OCI-LY7 (cell line): Measurements from ENCODE around the gene EIF2AK3. TPM values are rescaled to one million over a fixed set of nuclear protein-coding genes. Genes with fewer than 3 reads are reported as not detected.

Experiments
- BruUV-seq: library from RNA; stranded (reverse); fragments of 400-500 nt; replicated peaks from 2 replicates; lab custom pipeline; 2021; lab: Mats Ljungman, UMichigan
- CTCF ChIA-PET: fragments of 300-600 bp; sonication (Branson Sonifier 250); formaldehyde crosslinking; loops from one replicate; lab custom pipeline; 2022; ENCODE audit warnings: antibody characterized with exemption; ENCODE audit not compliant: unreplicated experiment; lab: Charles Lee
- POLR2A ChIA-PET: fragments of 300-600 bp; sonication (Branson Sonifier 250); formaldehyde crosslinking; loops from one replicate; lab custom pipeline; 2022; ENCODE audit warnings: antibody characterized with exemption; lab: Charles Lee
- DNase-seq: peaks from one replicate; pipeline ENCODE4 v3.0.0-alpha.2; 2015; ENCODE audit warnings: low spot score
- H2AFZ ChIP-seq: fragments of 200-600 bp; sonication (generic), shearing (Covaris generic); 2 replicates; pipeline ENCODE4 v1.6.1; 2014; ENCODE audit warnings: mild to moderate bottlenecking, antibody characterized with exemption, low read length, moderate library complexity
- H3K27ac ChIP-seq: fragments of 200-600 bp; sonication (generic); 2 replicates; pipeline ENCODE4 v1.5.1; 2014; ENCODE audit warnings: mixed run types, low read depth, mild to moderate bottlenecking, moderate library complexity, low read length, inconsistent platforms; ENCODE audit not compliant: poor library complexity, severe bottlenecking
- H3K36me3 ChIP-seq: fragments of 200-600 bp; sonication (generic); 2 replicates; pipeline ENCODE4 v1.6.1; 2014; ENCODE audit warnings: mild to moderate bottlenecking, antibody characterized with exemption, low read length, moderate library complexity, mixed read lengths; ENCODE audit not compliant: insufficient read depth
- H3K4me1 ChIP-seq: fragments of 200-600 bp; sonication (generic); 2 replicates; pipeline ENCODE4 v1.5.1; 2014; ENCODE audit warnings: mild to moderate bottlenecking, low read length; ENCODE audit not compliant: insufficient read depth, poor library complexity, severe bottlenecking
- H3K4me2 ChIP-seq: fragments of 200-600 bp; sonication (generic); 2 replicates; pipeline ENCODE4 v1.6.1; 2014; ENCODE audit warnings: mild to moderate bottlenecking, low read length
- H3K4me3 ChIP-seq: fragments of 200-600 bp; sonication (generic); 2 replicates; pipeline ENCODE4 v1.5.1; 2014; ENCODE audit warnings: mild to moderate bottlenecking, low read depth, low read length; ENCODE audit not compliant: poor library complexity, severe bottlenecking
- H3K79me2 ChIP-seq: fragments of 200-600 bp; sonication (generic); 2 replicates; pipeline ENCODE4 v1.6.1; 2016; ENCODE audit warnings: low read depth, mild to moderate bottlenecking, low read length, moderate library complexity, mixed read lengths; ENCODE audit not compliant: insufficient read depth
- H3K9me2 ChIP-seq: fragments of 200-600 bp; sonication (generic); 2 replicates; pipeline ENCODE4 v1.6.1; 2016; ENCODE audit warnings: mild to moderate bottlenecking, low read length, mixed read lengths; ENCODE audit not compliant: insufficient read depth
- H3K9me3 ChIP-seq: fragments of 200-600 bp; sonication (generic); 2 replicates; pipeline ENCODE4 v1.6.1; 2014; ENCODE audit warnings: mild to moderate bottlenecking, mixed run types, low read length, mixed read lengths
- H4K20me1 ChIP-seq: fragments of 200-600 bp; sonication (generic); 2 replicates; pipeline ENCODE4 v1.6.1; 2014; ENCODE audit warnings: mild to moderate bottlenecking, antibody characterized with exemption, low read length, moderate library complexity, mixed read lengths; ENCODE audit not compliant: insufficient read depth
- CTCF ChIP-seq: fragments of 200-600 bp; sonication (generic); conservative IDR thresholded peaks from 2 replicates; pipeline ENCODE4 v1.5.1; 2014; ENCODE audit warnings: mild to moderate bottlenecking, antibody characterized with exemption, low read length, moderate library complexity, mixed read lengths
- EZH2phosphoT487 ChIP-seq: fragments of 200-600 bp; sonication (generic); IDR thresholded peaks from 2 replicates; pipeline ENCODE4 v1.6.1; 2018; ENCODE audit warnings: low read depth, borderline replicate concordance, mild to moderate bottlenecking, mixed run types, antibody characterized with exemption, low read length, moderate library complexity, mixed read lengths
- intact Hi-C: fragments of 100-400 bp; cut with micrococcal nuclease; formaldehyde crosslinking; loops from one replicate; pipeline ENCODE4 v1.10.0; 2022; ENCODE audit not compliant: unreplicated experiment
- total RNA-seq, 2 experiments: library from RNA; depleted of rRNA in 1 of 2; stranded (reverse); fragments of >200 nt in 1 of 2; shearing (Covaris generic) in 1 of 2; gene quantifications; 2 replicates each; pipeline ENCODE4 v1.2.3, GENCODE V29; 2014 to 2022

The EIF2AK3 gene
- total RNA-seq, 2 experiments from 2014 or later = 49.4 to 64.5 TPM

- intact Hi-C loops = no loop called here
Measured at GRCh38 chr2:88538362-88538917, 88.8 kb downstream of the EIF2AK3 start.

DNA sequence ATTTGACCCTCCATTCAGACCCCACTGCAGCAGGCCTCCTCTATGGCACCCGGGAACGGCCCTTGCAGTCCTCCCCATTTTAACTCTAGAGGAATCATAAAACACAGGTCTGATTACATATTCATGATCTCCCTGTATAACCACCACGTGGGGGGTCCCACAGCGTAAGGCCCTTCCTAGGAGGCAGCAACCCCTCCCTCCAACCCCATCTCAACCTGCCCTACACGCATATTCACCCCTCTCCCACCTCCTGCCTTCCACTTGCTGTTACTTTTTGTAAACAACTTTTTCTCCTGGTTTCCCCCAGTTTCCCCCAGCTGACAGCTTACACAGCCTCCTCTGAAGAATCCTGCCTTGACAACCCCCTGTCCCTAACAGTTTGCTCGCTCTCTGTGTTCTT, 89.6 kb downstream of the EIF2AK3 start:
- H3K9me2 ChIP-seq = no peaks in the 10 kb centered on the region
- DNase-seq = no peak
- H3K4me1 ChIP-seq = no peaks in the 10 kb centered on the region
- POLR2A ChIA-PET = interaction anchor here (1.2 kb wide), 1 partner anchor 9 kb away, joined by 5 read pairs; no protein-coding TSS in a partner anchor
- H3K79me2 ChIP-seq = no peaks in the 10 kb centered on the region
- CTCF ChIA-PET = no interaction called here
- H3K9me3 ChIP-seq = no peaks in the 10 kb centered on the region
- intact Hi-C loops = no loop called here
- no peak overlapping the region for H2AFZ ChIP-seq
- no peak overlapping the region for H3K27ac ChIP-seq
- TF ChIP-seq EZH2phosphoT487 (no peak), CTCF (no peak)
- no peaks in the 10 kb centered on the region for H3K36me3 ChIP-seq
- no peak overlapping the region for H3K4me2 ChIP-seq
- no TSS peak for BruUV-seq
- H3K4me3 ChIP-seq = no peak overlapping the region
- H4K20me1 ChIP-seq = no peaks in the 10 kb centered on the region

More at GRCh38 chr2:88538362-88538917, 88.8 kb downstream of the EIF2AK3 start:
- H2AFZ ChIP-seq = no peak overlapping the region
- H3K4me1 ChIP-seq = no peaks in the 10 kb centered on the region
- no peaks in the 10 kb centered on the region for H3K9me2 ChIP-seq
- DNase-seq = no peak
- H4K20me1 ChIP-seq = no peaks in the 10 kb centered on the region
- no peak overlapping the region for H3K4me2 ChIP-seq
- no peak for TF ChIP-seq CTCF
- no peak for TF ChIP-seq EZH2phosphoT487
- no peak overlapping the region for H3K27ac ChIP-seq
- H3K36me3 ChIP-seq = no peaks in the 10 kb centered on the region
- CTCF ChIA-PET = no interaction called here
- no peaks in the 10 kb centered on the region for H3K9me3 ChIP-seq
- no peaks in the 10 kb centered on the region for H3K79me2 ChIP-seq
- POLR2A ChIA-PET = no interaction called here
- no peak overlapping the region for H3K4me3 ChIP-seq
- BruUV-seq = no TSS peak

DNA sequence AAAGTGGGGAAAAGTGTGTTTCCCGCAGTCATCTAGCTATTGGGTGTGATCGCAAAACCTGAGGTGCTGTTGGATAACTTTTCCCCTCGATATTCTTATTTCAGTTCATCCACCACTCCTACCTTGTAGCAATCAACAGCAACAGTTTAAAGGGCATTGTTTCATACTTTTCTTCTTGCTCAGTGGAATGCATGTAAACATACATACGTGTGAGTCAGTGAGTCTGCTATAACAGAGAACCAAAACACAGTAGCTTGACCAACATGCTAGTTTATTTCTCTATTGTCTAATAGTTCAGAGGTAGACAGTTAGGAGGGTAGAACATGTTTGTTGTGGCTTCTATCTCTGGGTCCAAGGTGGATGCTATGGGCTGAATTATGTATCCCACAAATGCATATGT, 97.2 kb downstream of the EIF2AK3 start:
- Histone ChIP-seq H4K20me1 (no peaks in the 10 kb centered on the region), H3K9me2 (no peaks in the 10 kb centered on the region), H3K36me3 (no peaks in the 10 kb centered on the region), H2AFZ (no peak overlapping the region), H3K27ac (no peak overlapping the region), H3K4me3 (no peak overlapping the region), H3K9me3 (no peaks in the 10 kb centered on the region), H3K4me1 (no peaks in the 10 kb centered on the region), H3K79me2 (no peaks in the 10 kb centered on the region), H3K4me2 (no peak overlapping the region)
- ChIA-PET POLR2A (no interaction called here), CTCF (no interaction called here)
- no TSS peak for BruUV-seq
- intact Hi-C loops = no loop called here
- DNase-seq = no peak
- TF ChIP-seq EZH2phosphoT487 (no peak), CTCF (no peak)
